RWPE2 (cell line): Measurements from ENCODE around the gene JAK1.

Experiments
- ATAC-seq: fragments of 200-7000 bp; cut with Tn5 transposase; 3 replicates; pipeline ENCODE4 v1.9.1; 2021; ENCODE audit warnings: low read depth
- DNase-seq: peaks from one replicate; pipeline ENCODE4 v3.0.0-alpha.2; 2020; ENCODE audit warnings: low spot score
- H3K27ac ChIP-seq: fragments of 450-650 bp; 2 replicates; pipeline ENCODE4 v1.5.1; 2017; ENCODE audit warnings: mild to moderate bottlenecking; ENCODE audit not compliant: poor library complexity, severe bottlenecking
- H3K27me3 ChIP-seq: fragments of 250-450 bp; sonication (Bioruptor Pico); 2 replicates; pipeline ENCODE4 v1.5.1; 2021; ENCODE audit warnings: mild to moderate bottlenecking, moderate library complexity; ENCODE audit not compliant: insufficient read depth, poor library complexity, severe bottlenecking
- H3K36me3 ChIP-seq: fragments of 250-450 bp; sonication (Bioruptor Pico); 2 replicates; pipeline ENCODE4 v1.5.1; 2020; ENCODE audit warnings: low read depth, mild to moderate bottlenecking, moderate library complexity
- H3K4me1 ChIP-seq: fragments of 250-450 bp; sonication (Bioruptor Pico); 2 replicates; pipeline ENCODE4 v1.5.1; 2021; ENCODE audit warnings: mild to moderate bottlenecking, moderate library complexity; ENCODE audit not compliant: insufficient read depth, poor library complexity, severe bottlenecking
- H3K4me3 ChIP-seq: fragments of 250-450 bp; sonication (Bioruptor Pico); 2 replicates; pipeline ENCODE4 v1.5.1; 2021; ENCODE audit warnings: mild to moderate bottlenecking, moderate library complexity; ENCODE audit not compliant: severe bottlenecking
- H3K9me3 ChIP-seq: fragments of 250-450 bp; sonication (Bioruptor Pico); 2 replicates; pipeline ENCODE4 v1.5.1; 2021; ENCODE audit warnings: mild to moderate bottlenecking, moderate library complexity; ENCODE audit not compliant: severe bottlenecking
- TF ChIP-seq, protein P1 (sequence below): fragments of 450-650 bp; IDR thresholded peaks from one replicate; pipeline ENCODE4 v1.5.1; 2017; ENCODE audit warnings: mild to moderate bottlenecking, moderate library complexity; ENCODE audit not compliant: poor library complexity, severe bottlenecking

The JAK1 gene

GRCh38 chr1:64950284-64950809, 16.0 kb downstream of the JAK1 start:
- Histone ChIP-seq H3K27me3 (no peaks in the 10 kb centered on the region), H3K9me3 (no peaks in the 10 kb centered on the region), H3K36me3 (no peaks in the 10 kb centered on the region), H3K27ac (no peak overlapping the region), H3K4me3 (no peak overlapping the region), H3K4me1 (peaks cover 42% of the 10 kb centered on the region)
- ATAC-seq (no peak), DNase-seq (no peak)
- TF ChIP-seq, protein P1, sequence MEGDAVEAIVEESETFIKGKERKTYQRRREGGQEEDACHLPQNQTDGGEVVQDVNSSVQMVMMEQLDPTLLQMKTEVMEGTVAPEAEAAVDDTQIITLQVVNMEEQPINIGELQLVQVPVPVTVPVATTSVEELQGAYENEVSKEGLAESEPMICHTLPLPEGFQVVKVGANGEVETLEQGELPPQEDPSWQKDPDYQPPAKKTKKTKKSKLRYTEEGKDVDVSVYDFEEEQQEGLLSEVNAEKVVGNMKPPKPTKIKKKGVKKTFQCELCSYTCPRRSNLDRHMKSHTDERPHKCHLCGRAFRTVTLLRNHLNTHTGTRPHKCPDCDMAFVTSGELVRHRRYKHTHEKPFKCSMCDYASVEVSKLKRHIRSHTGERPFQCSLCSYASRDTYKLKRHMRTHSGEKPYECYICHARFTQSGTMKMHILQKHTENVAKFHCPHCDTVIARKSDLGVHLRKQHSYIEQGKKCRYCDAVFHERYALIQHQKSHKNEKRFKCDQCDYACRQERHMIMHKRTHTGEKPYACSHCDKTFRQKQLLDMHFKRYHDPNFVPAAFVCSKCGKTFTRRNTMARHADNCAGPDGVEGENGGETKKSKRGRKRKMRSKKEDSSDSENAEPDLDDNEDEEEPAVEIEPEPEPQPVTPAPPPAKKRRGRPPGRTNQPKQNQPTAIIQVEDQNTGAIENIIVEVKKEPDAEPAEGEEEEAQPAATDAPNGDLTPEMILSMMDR: no peak

DNA sequence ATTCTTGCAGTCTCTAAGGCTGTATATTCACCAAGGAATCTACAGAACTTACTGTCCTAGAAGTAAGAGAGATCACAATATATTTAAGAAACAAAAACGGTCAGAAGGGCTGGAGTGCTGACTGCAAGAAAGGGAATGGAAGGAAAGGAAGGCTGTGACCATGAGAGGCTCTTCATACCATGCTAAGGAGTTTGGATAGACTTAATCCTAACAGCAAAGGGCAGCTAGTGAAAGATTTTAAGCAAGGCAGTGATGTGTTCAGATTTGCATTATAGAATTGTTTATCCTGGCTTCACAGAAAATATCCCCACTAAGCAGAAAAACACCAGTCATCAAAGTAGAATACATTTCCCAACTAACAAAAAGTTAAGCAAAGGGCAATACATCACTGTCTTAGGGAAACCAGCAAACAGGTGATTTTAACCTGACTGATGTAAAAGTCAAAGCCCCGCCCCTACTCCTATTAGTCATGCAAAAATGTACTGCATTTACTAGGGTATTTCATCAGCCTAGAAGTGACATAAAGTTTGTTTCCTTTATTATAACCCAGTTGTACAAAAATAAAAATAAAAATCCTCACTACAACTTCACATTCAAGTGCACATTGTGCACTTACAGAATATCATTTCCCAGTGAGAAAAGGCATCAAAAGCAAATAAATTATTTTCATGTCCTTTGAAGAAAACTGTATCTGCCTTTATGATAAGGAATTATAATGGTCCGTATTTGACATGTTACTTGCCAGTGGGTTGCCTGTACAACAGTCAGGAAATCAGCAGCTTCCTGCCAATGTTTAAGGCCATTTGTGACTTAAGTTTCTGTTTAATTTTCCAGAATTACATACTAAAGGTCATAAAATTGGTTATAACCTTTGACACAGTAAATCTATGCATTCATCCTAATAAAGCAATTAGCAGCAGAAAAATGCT, 17.2 kb downstream of the JAK1 start:
- H3K36me3 ChIP-seq: no peaks in the 10 kb centered on the region
- peak; percentile 84 for ATAC-seq
- H3K27me3 ChIP-seq: no peaks in the 10 kb centered on the region
- TF ChIP-seq, protein P1: no peak
- no peak overlapping the region for H3K4me3 ChIP-seq
- H3K4me1 ChIP-seq: peaks cover 42% of the 10 kb centered on the region
- H3K9me3 ChIP-seq: no peaks in the 10 kb centered on the region
- H3K27ac ChIP-seq: peak overlapping the region; percentile 13
- no peak for DNase-seq

- H3K27me3 ChIP-seq: no peaks in the 10 kb centered on the region
- H3K4me1 ChIP-seq: peaks cover 42% of the 10 kb centered on the region
Measured at GRCh38 chr1:64948216-64948615, 18.1 kb downstream of the JAK1 start.

DNA sequence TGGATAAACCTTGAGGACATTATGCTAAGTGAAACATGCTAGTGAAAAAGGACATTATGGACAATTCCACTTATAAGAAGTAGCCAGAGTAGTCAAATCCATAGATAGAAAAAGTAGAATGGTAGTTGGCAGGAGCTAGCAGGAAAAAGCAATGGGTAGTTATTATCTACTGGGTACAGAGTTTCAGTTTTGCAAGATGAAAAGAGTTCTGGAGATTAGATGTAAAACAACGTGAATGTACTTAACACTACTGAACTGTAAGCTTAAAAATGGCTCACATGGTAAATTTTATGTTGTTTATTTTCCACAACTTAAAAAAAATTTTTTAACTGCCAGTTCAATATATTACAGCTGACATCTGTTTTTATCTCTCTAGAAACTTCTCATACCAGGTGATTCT, 19.4 kb downstream of the JAK1 start:
- no peak for DNase-seq
- Histone ChIP-seq H3K4me3 (no peak overlapping the region), H3K36me3 (no peaks in the 10 kb centered on the region), H3K27me3 (no peaks in the 10 kb centered on the region), H3K4me1 (peaks cover 33% of the 10 kb centered on the region), H3K27ac (no peak overlapping the region), H3K9me3 (no peaks in the 10 kb centered on the region)
- TF ChIP-seq, protein P1: no peak
- ATAC-seq: no peak

More at GRCh38 chr1:64948216-64948615, 18.1 kb downstream of the JAK1 start:
- ATAC-seq: no peak
- no peak for DNase-seq
- Histone ChIP-seq H3K4me3 (no peak overlapping the region), H3K27ac (no peak overlapping the region), H3K9me3 (no peaks in the 10 kb centered on the region), H3K36me3 (no peaks in the 10 kb centered on the region)
- TF ChIP-seq, protein P1: no peak

DNA sequence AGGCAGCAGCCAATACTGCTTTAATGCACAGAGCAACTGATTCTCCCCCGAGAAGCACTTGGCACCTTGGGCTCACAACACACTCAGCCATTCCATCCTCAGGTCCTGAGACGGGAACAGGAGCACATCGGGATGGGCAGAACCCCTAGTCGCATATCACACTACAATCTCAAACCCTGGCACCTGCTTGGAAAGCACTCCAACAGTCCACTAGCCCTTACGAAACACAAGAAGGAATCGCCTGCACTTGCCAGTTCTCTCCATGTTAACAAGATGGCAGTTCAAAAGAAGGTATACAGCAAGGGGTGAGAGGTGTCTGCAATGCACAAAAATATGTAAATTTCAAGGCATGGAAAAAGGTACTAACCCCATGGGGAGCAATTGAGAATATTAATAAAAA, 21.4 kb downstream of the JAK1 start:
- H3K36me3 ChIP-seq: no peaks in the 10 kb centered on the region
- DNase-seq (no peak), ATAC-seq (no peak)
- no peak overlapping the region for H3K27ac ChIP-seq
- H3K4me1 ChIP-seq: peaks cover 15% of the 10 kb centered on the region
- H3K9me3 ChIP-seq: no peaks in the 10 kb centered on the region
- TF ChIP-seq, protein P1: no peak
- no peak overlapping the region for H3K4me3 ChIP-seq
- no peaks in the 10 kb centered on the region for H3K27me3 ChIP-seq
